RPMI8226 (cell line): ENCODE measurements around the gene THRA.
A peak's percentile ranks its signal among the peaks of the same experiment; 100 is the strongest.
"Not testable (repeated sequence)": the region's sequence is repeated elsewhere in the genome, so short reads cannot be mapped to it uniquely, and the experiment has no call there.

Experiments
- DNase-seq: peaks from one replicate; pipeline ENCODE4 v3.0.0-alpha.2; 2015

The THRA gene

GRCh38 chr17:40121181-40122135 is 58.7 kb downstream of the THRA start, which contains the start of gene MSL1:
Gene MSL1 (plus strand): TSS chr17:40121971. CDS start chr17:40122613, 642 bp downstream.
- DNase-seq = peak; percentile 84

- peak; percentile 55 for DNase-seq
These were observed 59.6 kb downstream of the THRA start for GRCh38 chr17:40122136-40122998.

- DNase-seq = peak; percentile 62
These were observed 60.4 kb downstream of the THRA start for GRCh38 chr17:40122999-40123810.

DNA sequence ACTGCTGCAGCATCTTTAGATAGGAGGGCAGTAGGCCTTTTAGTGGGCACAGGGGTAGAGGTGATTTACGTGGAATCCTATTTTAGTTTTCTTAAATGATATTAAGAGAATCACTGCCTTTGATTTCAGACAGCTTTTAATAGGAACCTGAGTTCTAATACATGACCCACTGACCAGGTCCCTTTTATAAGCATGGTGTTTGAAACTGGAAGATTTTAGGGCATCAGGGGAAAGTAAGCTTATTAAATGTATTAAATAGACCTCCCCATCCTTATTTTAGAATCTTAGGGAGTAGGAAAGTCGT is 61.0 kb downstream of the THRA start:
- no peak for DNase-seq

GRCh38 chr17:40124279-40125141 is 61.7 kb downstream of the THRA start:
- peak; percentile 15 for DNase-seq

DNA sequence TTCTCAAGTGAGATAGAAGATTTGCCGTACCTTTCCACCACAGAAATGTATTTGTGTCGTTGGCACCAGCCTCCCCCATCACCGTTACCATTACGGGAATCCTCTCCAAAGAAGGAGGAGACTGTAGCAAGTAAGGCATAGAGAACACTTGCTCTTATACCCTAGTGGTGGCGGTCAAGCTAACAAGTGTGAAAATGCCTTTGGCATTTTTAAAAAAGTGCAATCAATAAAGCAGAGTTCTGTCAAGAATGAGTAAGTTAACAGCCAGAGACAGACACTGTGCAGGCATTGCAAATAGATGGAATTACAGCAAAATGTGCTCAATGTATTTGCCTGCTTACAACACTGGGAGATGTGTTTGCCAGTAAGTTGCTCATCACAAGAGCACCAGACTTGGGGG is 66.7 kb downstream of the THRA start:
- DNase-seq = no peak

- DNase-seq = no peak
These were observed 67.7 kb downstream of the THRA start for GRCh38 chr17:40130352-40131042.

- no peak for DNase-seq
These were observed 71.4 kb downstream of the THRA start for GRCh38 chr17:40134184-40134583.

DNA sequence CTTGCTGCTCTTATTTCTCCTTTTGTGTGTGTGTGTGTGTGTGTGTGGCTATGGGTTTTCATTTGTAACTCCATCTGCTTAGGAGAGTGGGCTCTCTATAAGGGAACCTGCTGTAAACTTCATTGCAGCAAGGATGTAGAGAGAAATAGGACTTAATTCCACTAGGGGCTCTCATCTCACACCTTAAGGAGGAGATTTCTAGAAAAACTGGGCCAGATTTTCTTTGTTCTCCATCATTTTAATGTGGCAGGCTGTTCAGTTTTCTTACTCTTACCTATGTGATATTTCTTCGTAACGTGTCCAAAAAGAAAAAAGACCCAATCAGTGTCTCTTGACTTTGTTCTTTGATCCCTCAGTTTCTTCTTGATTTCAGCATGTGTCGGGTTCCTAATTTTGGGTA is 73.1 kb downstream of the THRA start:
- no peak for DNase-seq

GRCh38 chr17:40139566-40140058 is 76.8 kb downstream of the THRA start:
- DNase-seq = no peak

GRCh38 chr17:40143166-40143565 is 80.4 kb downstream of the THRA start:
- DNase-seq = not testable (repeated sequence)
